DND-41 (cell line): ENCODE results near the gene GABBR2.

Experiments
- ATAC-seq: fragments of 200-7000 bp; cut with Tn5 transposase; 3 replicates; pipeline ENCODE4 v1.9.1; 2021; ENCODE audit warnings: low read depth; ENCODE audit not compliant: insufficient read depth
- DNase-seq: peaks from one replicate; pipeline ENCODE4 v3.0.0-alpha.2; 2020
- H2AFZ ChIP-seq: 2 replicates; pipeline ENCODE4 v1.6.0; 2012; ENCODE audit warnings: low read depth, low read length
- H3K27ac ChIP-seq: 2 replicates; pipeline ENCODE4 v1.5.1; 2012; ENCODE audit warnings: low read length, inconsistent platforms
- H3K27me3 ChIP-seq: fragments of 200-600 bp; sonication (generic); 2 replicates; pipeline ENCODE4 v1.6.0; 2012; ENCODE audit warnings: low read length, mild to moderate bottlenecking, inconsistent platforms; ENCODE audit not compliant: insufficient read depth, poor library complexity
- H3K36me3 ChIP-seq: 2 replicates; pipeline ENCODE4 v1.5.1; 2012; ENCODE audit warnings: low read length, inconsistent platforms; ENCODE audit not compliant: insufficient read depth
- H3K4me1 ChIP-seq: 2 replicates; pipeline ENCODE4 v1.5.1; 2012; ENCODE audit warnings: mild to moderate bottlenecking, low read length; ENCODE audit not compliant: insufficient read depth
- H3K4me2 ChIP-seq: 2 replicates; pipeline ENCODE4 v1.6.0; 2012; ENCODE audit warnings: mild to moderate bottlenecking, moderate library complexity, low read length, inconsistent platforms; ENCODE audit not compliant: insufficient read depth
- H3K4me3 ChIP-seq, 2 experiments: fragments of 200-600 bp in 1 of 2; shearing (Covaris generic) in 1 of 2; 2 replicates each; pipeline ENCODE4 v1.5.1; 2012 to 2016; ENCODE audit warnings: inconsistent platforms in 2 of 2, low read length in 2 of 2, mild to moderate bottlenecking in 2 of 2, low read depth in 1 of 2, moderate library complexity in 1 of 2
- H3K79me2 ChIP-seq: 2 replicates; pipeline ENCODE4 v1.6.0; 2012; ENCODE audit warnings: low read length, inconsistent platforms; ENCODE audit not compliant: insufficient read depth
- H3K9ac ChIP-seq: 2 replicates; pipeline ENCODE4 v1.6.0; 2012; ENCODE audit warnings: low read depth, mild to moderate bottlenecking, inconsistent platforms, low read length, moderate library complexity
- H3K9me3 ChIP-seq: 2 replicates; pipeline ENCODE4 v1.5.1; 2012; ENCODE audit warnings: low read length, moderate library complexity, mild to moderate bottlenecking, inconsistent platforms; ENCODE audit not compliant: insufficient read depth, severe bottlenecking
- H4K20me1 ChIP-seq: 2 replicates; pipeline ENCODE4 v1.6.0; 2012; ENCODE audit warnings: low read length; ENCODE audit not compliant: insufficient read depth
- CTCF ChIP-seq: IDR thresholded peaks from 2 replicates; pipeline ENCODE4 v1.5.1; 2012; ENCODE audit warnings: borderline replicate concordance, low read length, moderate library complexity, mild to moderate bottlenecking; ENCODE audit not compliant: poor library complexity, severe bottlenecking; ENCODE audit errors: extremely low read depth
- EZH2 ChIP-seq: IDR thresholded peaks from 3 replicates; pipeline ENCODE4 v1.6.1; 2012; ENCODE audit warnings: borderline replicate concordance, low read depth, mild to moderate bottlenecking, moderate library complexity, low read length, inconsistent platforms; ENCODE audit not compliant: severe bottlenecking

GABBR2 gene

GRCh38 chr9:98708933-98709911 lies at the start of gene GABBR2:
Gene GABBR2 (minus strand): TSS chr9:98708935. CDS start chr9:98708737, 198 bp downstream.
- Histone ChIP-seq H2AFZ (no peak within 1 kb of the TSS), H3K36me3 (no peaks in the 10 kb centered on the region), H3K4me3 (no peak within 1 kb of the TSS), H3K79me2 (no peaks in the 10 kb centered on the region), H4K20me1 (no peaks in the 10 kb centered on the region), H3K9me3 (no peaks in the 10 kb centered on the region), H3K4me1 (no peaks in the 10 kb centered on the region), H3K4me2 (no peak within 1 kb of the TSS), H3K27me3 (no peaks in the 10 kb centered on the region), H3K27ac (no peak within 1 kb of the TSS), H3K9ac (no peak within 1 kb of the TSS)
- TF ChIP-seq CTCF = no peak
- TF ChIP-seq EZH2 = no peak
- no peak for ATAC-seq
- no peak for DNase-seq

- Histone ChIP-seq H3K27ac (no peak overlapping the region), H3K9me3 (no peaks in the 10 kb centered on the region), H3K36me3 (no peaks in the 10 kb centered on the region; the same call in 1 of the 2 replicates), H3K79me2 (no peaks in the 10 kb centered on the region), H3K27me3 (no peaks in the 10 kb centered on the region), H3K4me3 (no peak overlapping the region), H3K9ac (no peak overlapping the region), H2AFZ (no peak overlapping the region), H3K4me1 (no peaks in the 10 kb centered on the region), H4K20me1 (no peaks in the 10 kb centered on the region), H3K4me2 (no peak overlapping the region)
- ATAC-seq (no peak), DNase-seq (no peak)
- no peak for TF ChIP-seq EZH2
Observed at GRCh38 chr9:98755006-98755618, 46.4 kb upstream of the GABBR2 start.

- Histone ChIP-seq H3K4me2 (no peak overlapping the region), H3K9me3 (no peaks in the 10 kb centered on the region), H4K20me1 (no peaks in the 10 kb centered on the region), H2AFZ (no peak overlapping the region), H3K4me1 (no peaks in the 10 kb centered on the region), H3K4me3 (no peak overlapping the region), H3K79me2 (no peaks in the 10 kb centered on the region), H3K27ac (no peak overlapping the region), H3K36me3 (no peaks in the 10 kb centered on the region; the same call in 1 of the 2 replicates), H3K27me3 (no peaks in the 10 kb centered on the region), H3K9ac (no peak overlapping the region)
- TF ChIP-seq CTCF (no peak), EZH2 (no peak)
- ATAC-seq = no peak
- no peak for DNase-seq
Observed at GRCh38 chr9:98751210-98751609, 42.5 kb upstream of the GABBR2 start.
